ENCODE results near the gene TCP11X1.
"Not testable (repeated sequence)": the region's sequence is repeated elsewhere in the genome, so short reads cannot be mapped to it uniquely, and the experiment has no call there.

The TCP11X1 gene

GRCh38 chrX:102214986-102215385 is at the start of gene TCP11X1:
Gene TCP11X1, plus strand, starts transcription at chrX:102215301.
- DNase-seq = not testable (repeated sequence)

GRCh38 chrX:102185967-102186720 is 29.0 kb upstream of the TCP11X1 start:
- no peak for DNase-seq

DNA sequence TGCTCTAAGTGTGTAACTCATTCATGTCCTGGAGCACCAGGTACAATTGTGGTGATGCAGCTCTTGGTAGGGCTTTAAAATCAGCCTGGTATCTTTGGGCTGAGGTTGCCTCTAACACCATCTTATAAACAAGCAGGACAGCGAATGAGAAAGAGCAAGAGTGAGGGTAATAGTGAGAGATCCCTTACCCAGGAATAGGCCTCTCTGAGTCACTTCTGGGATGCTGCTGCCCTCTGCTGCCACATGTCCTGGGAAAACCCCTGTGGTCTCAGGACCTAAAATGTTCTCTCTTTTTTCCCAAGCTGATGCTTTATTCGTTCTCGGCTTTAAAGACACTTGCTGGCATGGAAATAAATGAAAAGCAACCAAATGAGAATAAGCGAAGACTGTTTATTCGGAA is 7.2 kb upstream of the TCP11X1 start:
- DNase-seq = not testable (repeated sequence)

DNA sequence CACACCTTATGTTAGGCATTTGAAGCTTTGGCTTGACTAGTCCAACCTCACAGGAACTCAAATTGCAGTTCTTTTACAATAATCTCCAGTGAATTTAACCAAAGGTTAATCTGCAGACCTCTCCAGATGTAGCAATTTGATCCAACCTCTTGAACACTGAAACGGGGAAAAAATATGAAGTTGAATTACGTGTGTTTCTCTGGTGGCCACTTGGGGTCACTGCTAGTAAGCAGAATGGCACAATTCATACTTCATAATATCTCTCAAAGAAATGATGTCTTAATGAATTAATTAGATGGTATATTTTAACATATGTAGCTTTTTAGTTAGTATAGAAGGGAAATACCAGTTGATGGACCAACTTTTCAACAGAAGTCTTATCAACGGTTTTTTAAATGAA is 1.4 kb downstream of the TCP11X1 start:
- not testable (repeated sequence) for DNase-seq

- not testable (repeated sequence) for DNase-seq
Measured at GRCh38 chrX:102235678-102236077, 20.6 kb downstream of the TCP11X1 start.

DNA sequence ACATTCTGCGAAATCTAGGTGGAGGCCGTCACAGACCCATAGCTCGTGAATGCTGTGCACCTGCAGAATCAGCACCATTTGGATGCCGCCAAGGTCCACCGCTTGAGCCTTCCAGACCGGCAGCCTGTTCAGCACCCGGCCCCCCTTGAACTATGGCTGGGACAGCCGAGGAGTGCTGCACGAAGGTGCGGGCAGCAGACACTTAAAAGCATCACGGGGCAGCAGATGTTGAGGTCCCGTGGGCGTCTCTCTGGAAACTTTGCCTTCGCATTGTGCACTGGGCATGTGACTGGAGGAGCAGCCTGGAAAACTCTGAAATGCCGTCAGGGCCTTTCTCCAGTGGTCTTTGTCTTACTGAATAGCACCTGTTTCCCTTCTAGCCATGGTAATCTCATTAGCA is 25.2 kb downstream of the TCP11X1 start:
- not testable (repeated sequence) for DNase-seq

- DNase-seq = not testable (repeated sequence)
Measured at GRCh38 chrX:102246893-102247292, 31.8 kb downstream of the TCP11X1 start, which contains the start of gene NXF2. Gene NXF2, plus strand, starts transcription at chrX:102247167. Its CDS starts 59,912 bp downstream, at chrX:102307079.

DNA sequence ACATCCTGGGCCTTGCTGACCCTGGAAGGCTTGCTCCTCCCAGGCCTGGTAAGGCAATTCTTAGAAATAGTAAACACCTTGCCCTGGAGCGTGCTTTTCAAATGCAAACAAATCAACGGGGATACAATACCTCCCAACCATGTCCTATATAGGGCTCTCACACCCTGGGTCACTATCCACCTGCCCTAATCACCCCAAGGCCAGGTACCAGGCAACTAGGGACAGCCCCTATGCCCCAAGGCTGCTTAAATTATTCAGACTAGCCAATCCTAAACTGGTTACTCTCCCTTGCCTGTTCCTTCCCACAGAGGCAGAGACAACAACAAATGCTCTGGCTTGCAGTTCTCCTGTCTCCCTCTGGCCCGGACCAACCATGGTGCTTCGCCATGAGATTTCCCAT is 57.1 kb downstream of the TCP11X1 start:
- DNase-seq = not testable (repeated sequence)
